Measurements from ENCODE around the gene CFAP54.

The CFAP54 gene

GRCh38 chr12:96489392-96490056 lies at the start of gene CFAP54:
TSS of gene CFAP54 (plus strand) at chr12:96489577. CDS start at chr12:96489610, 33 bp downstream.
- peak; percentile 84 for TF ChIP-seq CTCF (IDR thresholded peaks at IDR 0.05; ENCODE audit: extremely low read depth, missing control alignments)
- DNase-seq (ENCODE audit: low spot score), result peak; percentile 88

GRCh38 chr12:96441816-96442215 lies 47.6 kb upstream of the CFAP54 start:
- no peak for DNase-seq (ENCODE audit: low spot score)
- no peak for TF ChIP-seq CTCF (IDR thresholded peaks at IDR 0.05; ENCODE audit: extremely low read depth, missing control alignments)

- TF ChIP-seq CTCF (IDR thresholded peaks at IDR 0.05; ENCODE audit: extremely low read depth, missing control alignments), result no peak
- DNase-seq (ENCODE audit: low spot score), result no peak
Measured at GRCh38 chr12:96442906-96443305, 46.5 kb upstream of the CFAP54 start.

- TF ChIP-seq CTCF (IDR thresholded peaks at IDR 0.05; ENCODE audit: extremely low read depth, missing control alignments), result no peak
- DNase-seq (ENCODE audit: low spot score), result no peak
Measured at GRCh38 chr12:96444399-96444798, 45.0 kb upstream of the CFAP54 start.

GRCh38 chr12:96445691-96446583 lies 43.4 kb upstream of the CFAP54 start:
- peak; percentile 61 for DNase-seq (ENCODE audit: low spot score)
- TF ChIP-seq CTCF (IDR thresholded peaks at IDR 0.05; ENCODE audit: extremely low read depth, missing control alignments), result no peak

- DNase-seq (ENCODE audit: low spot score), result no peak
- no peak for TF ChIP-seq CTCF (IDR thresholded peaks at IDR 0.05; ENCODE audit: extremely low read depth, missing control alignments)
Measured at GRCh38 chr12:96447256-96447655, 42.1 kb upstream of the CFAP54 start.

- DNase-seq (ENCODE audit: low spot score), result no peak
- TF ChIP-seq CTCF (IDR thresholded peaks at IDR 0.05; ENCODE audit: extremely low read depth, missing control alignments), result no peak
Measured at GRCh38 chr12:96448300-96448699, 41.1 kb upstream of the CFAP54 start.

Measured in GM20000 (cell line).